Measurements from ENCODE around the gene RAMAC. TPM values are rescaled to one million over a fixed set of nuclear protein-coding genes. Genes with fewer than 3 reads are reported as not detected.
"Not testable (repeated sequence)": the region's sequence is repeated elsewhere in the genome, so short reads cannot be mapped to it uniquely, and the experiment has no call there.

The RAMAC gene
- 30.7 TPM for total RNA-seq
- 10 to 100 TPM; 27.0 to 32.7 (median 30.1) TPM for polyA plus RNA-seq (ENCODE audit: insufficient read depth in 1 of 8, insufficient read length in 8 of 8, low replicate concordance in 1 of 8)
- long read RNA-seq, donor 1, transcript RAMAC-201 (4 exons, 1,568 nt), result major isoform, 10 of 10 reads
- long read RNA-seq, donor 1, partial matches to known transcripts, result 0 of 10 reads
- long read RNA-seq, donor 1, other reads (novel, unspliced or antisense), result 0 of 10 reads
- long read RNA-seq, donor 2, partial matches to known transcripts, result 0 of 3 reads
- long read RNA-seq, donor 2, other reads (novel, unspliced or antisense), result 0 of 3 reads
- long read RNA-seq, donor 3, transcript RAMAC-201 (4 exons, 1,568 nt), result major isoform, 23 of 23 reads
- long read RNA-seq, donor 3, partial matches to known transcripts, result 0 of 23 reads
- long read RNA-seq, donor 3, other reads (novel, unspliced or antisense), result 0 of 23 reads
- long read RNA-seq, donor 4, transcript RAMAC-201 (4 exons, 1,568 nt), result major isoform, 8 of 8 reads
- long read RNA-seq, donor 4, partial matches to known transcripts, result 0 of 8 reads
- long read RNA-seq, donor 4, other reads (novel, unspliced or antisense), result 0 of 8 reads
- long read RNA-seq, donor 5, transcript RAMAC-201 (4 exons, 1,568 nt), result major isoform, 65 of 99 reads
- long read RNA-seq, donor 5, partial matches to known transcripts, result 0 of 99 reads
- long read RNA-seq, donor 5, other reads (novel, unspliced or antisense), result 34 of 99 reads
- long read RNA-seq, donor 6, transcript RAMAC-201 (4 exons, 1,568 nt), result major isoform, 43 of 43 reads
- long read RNA-seq, donor 6, partial matches to known transcripts, result 0 of 43 reads
- long read RNA-seq, donor 6, other reads (novel, unspliced or antisense), result 0 of 43 reads
- long read RNA-seq, donor 7, transcript RAMAC-201 (4 exons, 1,568 nt), result major isoform, 27 of 27 reads
- long read RNA-seq, donor 7, partial matches to known transcripts, result 0 of 27 reads
- long read RNA-seq, donor 7, other reads (novel, unspliced or antisense), result 0 of 27 reads
- long read RNA-seq, donor 8, transcript RAMAC-201 (4 exons, 1,568 nt), result major isoform, 11 of 11 reads
- long read RNA-seq, donor 8, partial matches to known transcripts, result 0 of 11 reads
- long read RNA-seq, donor 8, other reads (novel, unspliced or antisense), result 0 of 11 reads
- long read RNA-seq, donor 9, transcript RAMAC-201 (4 exons, 1,568 nt), result major isoform, 20 of 20 reads
- long read RNA-seq, donor 9, partial matches to known transcripts, result 0 of 20 reads
- long read RNA-seq, donor 9, other reads (novel, unspliced or antisense), result 0 of 20 reads
- long read RNA-seq, donor 10, transcript RAMAC-201 (4 exons, 1,568 nt), result major isoform, 16 of 26 reads
- long read RNA-seq, donor 10, partial matches to known transcripts, result 10 of 26 reads
- long read RNA-seq, donor 10, other reads (novel, unspliced or antisense), result 0 of 26 reads
- long read RNA-seq, donor 11, transcript RAMAC-201 (4 exons, 1,568 nt), result major isoform, 23 of 23 reads
- long read RNA-seq, donor 11, partial matches to known transcripts, result 0 of 23 reads
- long read RNA-seq, donor 11, other reads (novel, unspliced or antisense), result 0 of 23 reads

DNA sequence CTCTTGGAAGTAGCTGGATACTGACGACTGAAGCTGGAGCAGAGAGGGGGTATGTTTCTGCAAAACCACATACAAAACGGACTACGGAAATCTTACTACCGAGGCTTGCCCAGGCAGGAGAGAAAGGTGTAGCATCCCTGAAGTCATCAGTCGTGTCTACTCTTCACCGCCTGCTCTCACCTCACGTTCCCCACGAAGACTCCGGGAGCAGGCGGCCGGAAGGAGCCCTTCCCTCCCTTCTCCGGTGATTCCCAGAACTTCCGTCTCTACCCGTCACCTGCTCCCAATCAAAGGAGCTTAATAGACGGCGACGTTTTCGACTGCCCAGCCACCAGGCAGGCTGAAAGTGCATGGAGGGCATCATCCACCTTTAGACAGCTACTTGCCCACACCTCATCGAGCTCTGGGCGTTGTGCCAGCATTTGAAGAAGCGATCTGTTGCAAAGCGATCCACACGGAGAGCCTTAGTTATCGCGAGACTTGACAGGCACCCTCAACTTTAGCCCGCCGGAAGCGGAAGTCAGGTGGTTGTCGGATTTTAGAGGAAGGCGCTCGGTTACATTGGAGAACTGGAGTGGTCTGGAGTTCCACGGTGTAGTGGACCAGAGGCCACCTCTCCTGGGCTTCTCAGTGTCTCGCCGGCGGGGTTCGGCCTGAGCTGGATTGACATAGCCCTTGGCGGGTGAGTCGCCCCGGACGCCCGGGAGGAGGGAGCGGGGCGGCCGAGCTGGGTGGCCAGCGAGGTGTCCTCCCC, at the start of gene RAMAC:
RAMAC (plus strand) TSS at position 523 of the 754 bp plus-strand sequence. CDS start 2,809 bp downstream, outside the sequence.
- Histone ChIP-seq H3K4me3 (ENCODE audit: low read length) (peak within 1 kb of the TSS; percentile 70), H3K4me1 (ENCODE audit: control insufficient read depth, insufficient read depth, low read length) (peaks cover 12% of the 10 kb centered on the region), H3K9me3 (replicated peaks; ENCODE audit: control insufficient read depth, low read depth, low read length) (no peaks in the 10 kb centered on the region), H3K27ac (ENCODE audit: low read length) (peak within 1 kb of the TSS; percentile 76), H3K36me3 (ENCODE audit: control insufficient read depth, insufficient read depth, low read length) (peaks cover 8% of the 10 kb centered on the region), H3K27me3 (ENCODE audit: control insufficient read depth, insufficient read depth, low read length) (no peaks in the 10 kb centered on the region)
- under 1% methylated on average over 28 of the region's 45 CpGs for WGBS (ENCODE audit: insufficient coverage)
- peak; percentile 98 for DNase-seq

- 17% methylated on average over 1 of the region's 4 CpGs for WGBS (ENCODE audit: insufficient coverage)
- H3K4me1 ChIP-seq (ENCODE audit: control insufficient read depth, insufficient read depth, low read length), result no peaks in the 10 kb centered on the region
Measured at GRCh38 chr15:82936966-82937711, 48.9 kb upstream of the RAMAC start.

GRCh38 chr15:82937712-82938058, 48.3 kb upstream of the RAMAC start:
- DNase-seq, result no peak
- WGBS (ENCODE audit: insufficient coverage), result 81% methylated on average over 4 of the region's 5 CpGs
- H3K4me3 ChIP-seq (ENCODE audit: low read length), result no peak overlapping the region
- no peak overlapping the region for H3K27ac ChIP-seq (ENCODE audit: low read length)
- no peaks in the 10 kb centered on the region for H3K4me1 ChIP-seq (ENCODE audit: control insufficient read depth, insufficient read depth, low read length)
- no peaks in the 10 kb centered on the region for H3K27me3 ChIP-seq (ENCODE audit: control insufficient read depth, insufficient read depth, low read length)
- no peaks in the 10 kb centered on the region for H3K9me3 ChIP-seq (replicated peaks; ENCODE audit: control insufficient read depth, low read depth, low read length)
- no peaks in the 10 kb centered on the region for H3K36me3 ChIP-seq (ENCODE audit: control insufficient read depth, insufficient read depth, low read length)

More at GRCh38 chr15:82936966-82937711, 48.9 kb upstream of the RAMAC start:
- no peak for DNase-seq
- Histone ChIP-seq H3K4me3 (ENCODE audit: low read length) (no peak overlapping the region), H3K9me3 (replicated peaks; ENCODE audit: control insufficient read depth, low read depth, low read length) (no peaks in the 10 kb centered on the region), H3K27me3 (ENCODE audit: control insufficient read depth, insufficient read depth, low read length) (no peaks in the 10 kb centered on the region), H3K36me3 (ENCODE audit: control insufficient read depth, insufficient read depth, low read length) (no peaks in the 10 kb centered on the region), H3K27ac (ENCODE audit: low read length) (no peak overlapping the region)

DNA sequence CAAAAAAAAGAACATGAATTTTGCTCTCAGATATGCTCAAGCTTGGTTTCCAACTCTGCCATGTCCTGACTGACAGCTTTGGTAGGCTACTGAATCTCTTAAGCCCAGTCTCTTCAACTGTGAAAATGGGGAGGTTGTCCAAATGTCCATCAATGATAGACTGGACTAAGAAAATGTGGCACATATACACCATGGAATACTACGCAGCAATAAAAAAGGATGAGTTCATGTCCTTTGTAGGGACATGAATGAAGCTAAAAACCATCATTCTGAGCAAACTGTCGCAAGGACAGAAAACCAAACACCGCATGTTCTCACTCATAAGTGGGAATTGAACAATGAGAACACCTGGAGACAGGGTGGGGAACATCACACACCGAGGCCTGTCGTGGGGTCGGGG, 46.3 kb upstream of the RAMAC start:
- not testable (repeated sequence) for H3K27ac ChIP-seq (ENCODE audit: low read length); H3K4me3 ChIP-seq (ENCODE audit: low read length); DNase-seq; H3K27me3 ChIP-seq (ENCODE audit: control insufficient read depth, insufficient read depth, low read length); H3K36me3 ChIP-seq (ENCODE audit: control insufficient read depth, insufficient read depth, low read length); H3K9me3 ChIP-seq (replicated peaks; ENCODE audit: control insufficient read depth, low read depth, low read length); H3K4me1 ChIP-seq (ENCODE audit: control insufficient read depth, insufficient read depth, low read length)
- WGBS (ENCODE audit: insufficient coverage), result 97% methylated on average over 3 of the region's 6 CpGs

- 85% methylated on average over 4 of the region's 8 CpGs for WGBS (ENCODE audit: insufficient coverage)
- Histone ChIP-seq H3K9me3 (replicated peaks; ENCODE audit: control insufficient read depth, low read depth, low read length) (no peaks in the 10 kb centered on the region), H3K36me3 (ENCODE audit: control insufficient read depth, insufficient read depth, low read length) (no peaks in the 10 kb centered on the region), H3K4me1 (ENCODE audit: control insufficient read depth, insufficient read depth, low read length) (no peaks in the 10 kb centered on the region), H3K27me3 (ENCODE audit: control insufficient read depth, insufficient read depth, low read length) (no peaks in the 10 kb centered on the region), H3K27ac (ENCODE audit: low read length) (no peak overlapping the region), H3K4me3 (ENCODE audit: low read length) (no peak overlapping the region)
- DNase-seq, result no peak
Measured at GRCh38 chr15:82942691-82943090, 43.3 kb upstream of the RAMAC start.

DNA sequence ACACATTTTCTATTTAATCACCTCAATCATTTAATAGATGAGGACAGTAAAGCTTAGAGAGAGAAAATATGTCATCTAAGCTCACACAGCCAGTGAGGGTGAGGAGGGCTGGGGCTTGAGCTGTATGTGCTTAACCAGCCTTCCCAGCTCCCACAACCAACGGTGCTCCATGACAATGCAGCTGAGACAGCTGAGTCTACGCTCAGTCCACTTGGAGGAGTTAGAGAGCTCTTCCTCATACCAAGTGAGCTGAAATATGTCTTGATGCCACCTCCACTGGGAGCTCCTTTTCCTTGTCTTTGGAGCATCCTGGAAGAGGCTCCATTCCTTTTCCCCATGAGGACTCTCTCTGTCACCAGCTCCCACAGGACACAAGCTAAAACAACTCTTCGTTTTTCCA, 42.8 kb upstream of the RAMAC start:
- Histone ChIP-seq H3K4me1 (ENCODE audit: control insufficient read depth, insufficient read depth, low read length) (no peaks in the 10 kb centered on the region), H3K4me3 (ENCODE audit: low read length) (no peak overlapping the region), H3K36me3 (ENCODE audit: control insufficient read depth, insufficient read depth, low read length) (no peaks in the 10 kb centered on the region), H3K9me3 (replicated peaks; ENCODE audit: control insufficient read depth, low read depth, low read length) (no peaks in the 10 kb centered on the region), H3K27me3 (ENCODE audit: control insufficient read depth, insufficient read depth, low read length) (no peaks in the 10 kb centered on the region), H3K27ac (ENCODE audit: low read length) (no peak overlapping the region)
- 100% methylated on average over 1 of the region's 3 CpGs for WGBS (ENCODE audit: insufficient coverage)
- no peak for DNase-seq

- Histone ChIP-seq H3K4me1 (ENCODE audit: control insufficient read depth, insufficient read depth, low read length) (no peaks in the 10 kb centered on the region), H3K27me3 (ENCODE audit: control insufficient read depth, insufficient read depth, low read length) (no peaks in the 10 kb centered on the region), H3K9me3 (replicated peaks; ENCODE audit: control insufficient read depth, low read depth, low read length) (no peaks in the 10 kb centered on the region), H3K36me3 (ENCODE audit: control insufficient read depth, insufficient read depth, low read length) (no peaks in the 10 kb centered on the region), H3K4me3 (ENCODE audit: low read length) (no peak overlapping the region), H3K27ac (ENCODE audit: low read length) (no peak overlapping the region)
- WGBS (ENCODE audit: insufficient coverage), result 74% methylated on average over 3 of the region's 5 CpGs
- no peak for DNase-seq
Measured at GRCh38 chr15:82944056-82944455, 42.0 kb upstream of the RAMAC start.

- DNase-seq, result no peak
- Histone ChIP-seq H3K4me1 (ENCODE audit: control insufficient read depth, insufficient read depth, low read length) (no peaks in the 10 kb centered on the region), H3K4me3 (ENCODE audit: low read length) (no peak overlapping the region), H3K9me3 (replicated peaks; ENCODE audit: control insufficient read depth, low read depth, low read length) (no peaks in the 10 kb centered on the region), H3K36me3 (ENCODE audit: control insufficient read depth, insufficient read depth, low read length) (no peaks in the 10 kb centered on the region), H3K27me3 (ENCODE audit: control insufficient read depth, insufficient read depth, low read length) (no peaks in the 10 kb centered on the region), H3K27ac (ENCODE audit: low read length) (no peak overlapping the region)
- 56% methylated on average over 2 of the region's 5 CpGs for WGBS (ENCODE audit: insufficient coverage)
Measured at GRCh38 chr15:82944821-82945220, 41.2 kb upstream of the RAMAC start.

Data from muscle of leg (tissue), 16 donors.